HG03095 (cell line): Measurements from ENCODE around the gene PAM.

ENCODE experiments used
- ATAC-seq: cut with Tn5 transposase; IDR thresholded peaks from one replicate; pipeline ENCODE4 v1.9.1; 2021; ENCODE audit warnings: moderate library complexity; ENCODE audit not compliant: unreplicated experiment

PAM gene

DNA sequence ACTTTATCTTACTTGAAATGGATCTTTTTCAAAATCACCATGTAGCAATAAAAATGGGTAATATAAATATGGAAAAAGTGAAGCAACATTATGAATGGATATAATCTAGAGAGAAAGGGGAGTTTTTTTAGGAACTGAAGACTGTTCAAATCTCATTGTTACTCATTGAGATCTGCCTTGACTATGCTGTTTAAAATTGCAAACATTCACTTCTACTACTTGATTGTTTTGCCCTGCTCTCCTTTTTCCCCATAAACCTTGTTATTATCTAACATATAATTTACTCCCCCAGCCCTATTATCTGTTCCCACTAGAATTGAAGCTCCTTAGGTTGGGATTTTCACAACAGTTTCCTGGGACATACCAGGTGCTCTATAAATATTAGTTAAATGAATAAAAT is 22.0 kb downstream of the PAM start:
- ATAC-seq = no peak

DNA sequence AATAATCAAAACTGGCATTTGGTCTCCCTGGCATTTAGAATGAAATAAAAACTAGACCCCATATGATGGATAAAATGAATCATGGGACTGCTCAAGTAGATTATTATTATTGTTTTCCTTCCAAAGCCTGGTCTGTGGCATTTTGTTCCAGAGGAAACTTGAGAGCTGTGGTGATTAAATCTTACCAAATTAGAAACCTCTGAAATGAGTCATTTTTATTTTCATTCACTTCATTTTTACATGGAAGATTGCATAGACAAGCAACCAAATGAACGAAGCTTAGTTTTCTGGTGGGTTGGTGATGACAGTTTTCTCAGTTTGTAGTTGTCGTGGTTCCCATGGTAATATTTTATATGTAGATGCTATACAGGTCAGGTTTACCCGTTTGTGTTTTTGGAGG is 23.4 kb downstream of the PAM start:
- no peak for ATAC-seq

DNA sequence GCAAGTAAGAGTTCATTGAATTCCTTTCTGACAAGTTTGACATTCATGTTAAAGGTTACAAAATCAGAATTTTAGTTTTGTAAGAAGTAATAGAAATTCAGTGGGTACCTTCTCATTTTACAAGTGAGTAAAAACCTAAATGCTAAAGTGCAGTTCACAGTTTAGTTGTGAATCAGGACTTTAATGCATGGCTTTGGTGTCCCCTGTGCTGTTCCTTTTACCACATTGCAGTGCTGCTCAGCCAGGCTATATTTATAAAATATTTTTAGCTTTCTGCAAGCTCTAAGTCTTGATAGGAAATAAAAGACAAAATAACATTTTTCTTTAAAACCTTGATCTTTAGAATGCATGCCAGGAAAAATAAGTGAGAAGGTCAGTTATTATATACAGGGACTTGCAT is 26.3 kb downstream of the PAM start:
- ATAC-seq = no peak

- no peak for ATAC-seq
Measured at GRCh38 chr5:102781786-102782185, 26.7 kb downstream of the PAM start.

GRCh38 chr5:102782217-102782872 is 27.2 kb downstream of the PAM start:
- ATAC-seq = no peak

GRCh38 chr5:102787134-102787533 is 32.0 kb downstream of the PAM start:
- ATAC-seq = no peak

DNA sequence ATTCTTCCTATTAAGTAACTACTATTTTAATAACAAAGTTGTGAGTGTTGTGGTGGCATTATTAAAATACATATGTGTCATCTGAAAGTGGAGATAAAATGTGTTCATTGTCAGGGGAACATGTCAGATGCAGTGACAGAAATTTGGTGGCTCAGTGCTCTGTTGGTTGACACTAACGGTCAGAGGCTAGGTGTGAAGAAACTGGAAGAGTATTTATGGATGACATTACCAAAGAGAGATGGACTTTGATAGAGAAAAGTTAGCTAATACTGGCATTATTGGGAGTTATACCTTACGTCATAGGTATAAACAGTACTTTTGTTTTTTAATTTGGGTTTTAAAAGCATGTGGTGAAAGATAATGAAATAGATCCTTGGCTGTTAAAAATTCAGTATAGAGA is 33.7 kb downstream of the PAM start:
- ATAC-seq = no peak

DNA sequence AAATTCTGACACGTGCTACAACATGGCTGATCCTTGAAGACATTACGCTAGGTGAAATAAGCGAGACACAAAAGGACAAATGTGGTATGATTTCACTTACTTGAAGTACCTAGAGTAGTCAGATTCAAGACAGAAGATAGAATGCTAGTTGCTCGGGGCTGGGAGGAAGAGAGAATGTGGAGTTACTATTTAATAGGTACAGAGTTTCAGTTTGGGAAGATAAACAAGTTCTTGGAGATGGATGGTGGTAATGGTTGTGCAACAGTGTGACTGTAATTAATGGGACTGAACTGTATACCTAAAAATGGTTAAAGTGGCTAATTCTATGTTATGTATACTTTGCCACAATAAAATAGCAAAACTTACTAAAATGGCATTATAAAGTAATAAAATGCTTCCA is 34.4 kb downstream of the PAM start:
- ATAC-seq = no peak

- ATAC-seq = no peak
Measured at GRCh38 chr5:102790748-102791147, 35.6 kb downstream of the PAM start.

DNA sequence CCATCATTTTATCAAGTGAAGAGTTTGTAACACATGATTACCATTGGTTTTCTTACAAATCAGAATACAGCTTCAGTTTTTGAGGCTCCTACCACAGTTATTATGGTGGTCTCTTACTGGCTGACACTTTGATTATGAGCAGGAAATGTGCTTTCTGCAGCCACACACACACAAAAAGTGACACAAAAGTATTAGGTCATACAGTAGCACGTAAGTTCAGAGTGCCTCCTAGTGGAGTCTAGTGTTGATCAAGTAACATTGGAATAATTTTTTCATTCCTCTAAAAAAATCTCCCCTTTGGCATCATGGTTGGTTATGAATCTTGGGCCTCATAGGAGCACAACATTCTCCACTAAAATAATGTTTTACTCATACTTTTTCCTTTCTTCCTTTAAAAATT is 37.6 kb downstream of the PAM start:
- ATAC-seq = no peak

DNA sequence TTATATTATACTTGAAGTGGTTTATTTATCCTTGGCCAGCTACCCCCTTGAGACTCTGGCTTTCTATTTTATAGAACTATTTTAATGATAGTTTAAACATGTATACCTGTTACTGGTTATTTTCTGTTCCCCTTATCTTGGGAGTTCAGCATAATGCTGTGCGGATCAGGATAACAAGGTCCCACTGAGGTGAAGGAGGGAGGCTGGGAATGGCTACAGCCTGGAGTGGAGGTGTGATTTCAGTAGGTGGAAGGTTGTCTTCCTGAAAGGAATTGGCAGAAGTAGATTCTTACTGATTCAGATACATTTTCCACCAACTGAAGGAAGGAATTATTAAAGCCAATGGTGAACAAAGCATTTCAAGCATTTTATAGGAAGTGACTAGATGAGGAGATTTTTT is 38.9 kb downstream of the PAM start:
- ATAC-seq = no peak

DNA sequence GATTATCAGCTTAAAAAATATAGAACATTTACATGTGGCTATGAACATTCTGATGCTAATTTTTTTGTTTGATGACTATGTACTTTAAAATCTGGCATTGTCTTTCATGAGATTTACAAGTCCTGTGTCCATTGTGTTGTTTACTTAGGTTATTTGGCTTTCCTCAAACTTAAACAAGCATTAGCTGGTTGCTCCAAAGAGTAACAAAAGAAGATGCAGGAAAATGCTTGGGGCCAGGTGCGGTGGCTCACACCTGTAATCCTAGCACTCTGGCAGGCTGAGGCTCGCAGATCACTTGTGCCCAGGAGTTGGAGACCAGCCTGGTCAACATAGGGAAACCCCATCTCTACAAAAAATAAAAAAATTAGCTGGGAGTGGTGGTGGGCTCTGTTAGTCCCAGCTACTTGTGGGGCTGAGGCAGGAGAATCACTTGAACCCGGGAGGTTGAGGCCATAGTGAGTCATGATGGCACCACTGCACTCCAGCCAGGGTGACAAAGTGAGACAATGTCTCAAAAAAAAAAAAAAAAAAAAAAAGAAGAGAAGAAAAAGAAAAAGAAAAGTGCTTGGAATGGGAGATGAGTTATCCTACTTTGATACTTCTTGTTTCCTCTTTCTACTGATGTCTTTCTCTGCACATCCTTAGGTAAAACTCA is 39.7 kb downstream of the PAM start:
- no peak for ATAC-seq

DNA sequence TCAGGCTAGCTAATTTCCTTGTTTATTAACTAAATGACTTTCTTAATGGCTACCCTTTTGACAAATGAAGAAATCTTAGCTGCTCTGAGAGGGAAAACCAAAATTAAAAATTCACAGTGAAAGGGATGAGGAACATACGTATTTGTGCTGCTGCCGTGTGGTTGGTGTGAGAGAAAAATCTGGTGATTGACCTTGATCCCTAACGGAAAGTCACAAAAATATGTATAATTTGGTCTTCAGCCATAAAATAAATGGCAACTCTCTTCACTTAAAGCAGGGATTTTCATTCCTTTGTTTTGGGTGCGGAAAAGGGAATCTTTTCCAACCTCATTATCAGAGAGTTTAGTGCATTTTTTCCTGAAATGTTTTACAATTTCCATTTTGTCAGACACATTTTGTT is 40.4 kb downstream of the PAM start:
- ATAC-seq = no peak

DNA sequence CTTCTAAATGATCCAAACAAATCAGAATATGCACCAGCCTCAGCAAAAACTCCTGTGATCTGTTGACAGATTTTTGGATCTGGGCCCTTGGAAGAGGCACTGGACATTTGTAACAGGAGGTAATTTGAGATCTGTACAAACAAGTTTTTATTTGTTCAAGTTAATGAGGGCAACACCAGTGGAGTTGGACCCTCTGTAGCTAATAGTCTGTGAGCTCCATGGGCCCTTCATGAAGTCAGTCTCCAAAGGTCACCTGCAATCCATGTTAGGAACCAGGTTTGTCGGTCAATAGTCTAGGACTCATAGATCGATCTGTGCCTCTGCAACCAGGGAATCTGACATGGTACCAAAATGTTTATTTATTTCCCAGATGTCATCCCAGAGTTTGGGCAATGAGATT is 40.9 kb downstream of the PAM start:
- ATAC-seq = no peak

DNA sequence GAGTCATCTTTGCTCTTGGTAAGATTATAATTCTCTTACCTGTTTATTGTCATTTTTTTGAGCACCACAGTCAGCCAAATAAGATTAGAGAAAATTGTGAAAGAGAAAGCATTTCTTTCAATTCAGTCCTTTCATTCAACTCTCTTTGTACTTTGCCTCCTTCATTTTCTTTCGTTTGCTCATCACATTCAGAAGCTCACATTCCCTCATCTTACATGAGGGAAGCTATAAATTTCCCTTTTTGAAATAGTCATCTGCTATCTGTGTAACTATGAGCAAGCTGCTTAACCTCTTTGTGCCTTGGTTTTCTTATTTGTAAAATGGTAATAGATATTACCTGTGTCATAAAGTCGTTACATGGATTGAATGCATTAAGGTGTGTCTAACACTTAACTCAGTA is 41.4 kb downstream of the PAM start:
- no peak for ATAC-seq

- no peak for ATAC-seq
Measured at GRCh38 chr5:102797322-102797884, 42.3 kb downstream of the PAM start.

- ATAC-seq = no peak
Measured at GRCh38 chr5:102798104-102798785, 43.1 kb downstream of the PAM start.

- no peak for ATAC-seq
Measured at GRCh38 chr5:102799017-102799416, 43.9 kb downstream of the PAM start.

- no peak for ATAC-seq
Measured at GRCh38 chr5:102800427-102800826, 45.3 kb downstream of the PAM start.

DNA sequence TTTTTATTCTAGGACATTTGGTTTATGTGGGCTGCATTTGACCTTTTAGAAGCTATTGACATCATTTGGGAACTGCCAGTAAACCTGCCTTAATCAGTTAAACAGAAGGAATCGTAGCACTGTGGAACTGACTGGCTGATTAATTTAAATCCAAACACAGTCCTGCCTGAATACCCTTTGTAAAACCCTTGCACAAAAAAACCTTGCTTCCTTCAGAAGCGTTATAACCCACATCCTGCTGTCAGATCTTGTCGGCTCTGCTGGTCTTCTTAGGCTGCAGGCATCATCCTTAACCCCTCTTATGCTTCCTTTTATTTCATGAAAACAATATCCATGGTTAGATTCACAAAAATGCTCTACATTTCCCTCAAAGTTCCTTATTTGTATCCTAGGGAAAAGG is 46.3 kb downstream of the PAM start:
- no peak for ATAC-seq

DNA sequence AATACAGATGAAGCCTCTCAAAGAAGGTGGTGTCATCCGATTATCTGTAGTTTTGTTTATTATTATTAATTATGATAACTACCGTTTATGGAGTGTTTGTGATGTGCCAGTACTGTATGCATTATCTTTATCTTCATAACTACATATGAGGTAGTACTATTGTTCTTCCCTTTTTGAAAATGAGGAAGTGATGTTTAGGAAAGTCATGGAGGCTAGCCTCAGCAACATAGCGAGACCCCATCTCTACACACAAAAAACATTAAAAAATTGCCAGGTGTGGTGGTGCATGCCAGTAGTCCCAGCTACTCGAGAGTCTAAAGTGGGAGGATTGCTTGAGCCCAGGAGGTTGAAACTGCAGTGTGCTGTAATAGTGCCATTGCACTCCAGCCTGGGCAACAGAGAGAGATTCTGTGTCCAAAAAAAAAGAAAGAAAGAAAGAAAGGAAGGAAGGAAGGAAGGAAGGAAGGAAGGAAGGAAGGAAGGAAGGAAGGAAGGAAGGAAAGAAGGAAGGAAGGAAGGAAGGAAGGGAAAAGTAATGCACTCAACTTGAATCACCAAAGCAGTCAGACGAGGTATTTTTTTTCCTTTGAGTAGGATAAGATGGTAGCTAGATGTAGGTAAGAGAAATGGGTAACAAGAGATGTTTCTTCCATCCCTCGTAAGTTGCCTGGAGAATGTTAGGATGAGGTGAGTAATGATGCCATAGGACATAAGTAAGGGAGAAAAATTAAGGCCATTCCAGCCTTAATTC is 47.8 kb downstream of the PAM start:
- no peak for ATAC-seq
